Hypothalamus (tissue), 51 donors: ENCODE data around the gene CEP70.
"Not testable (repeated sequence)": the region's sequence is repeated elsewhere in the genome, so short reads cannot be mapped to it uniquely, and the experiment has no call there.

Source experiments
- DNase-seq, 51 donors: peaks; one replicate each; lab custom pipeline; 2025; lab: John Stamatoyannopoulos, UW

Gene CEP70, protein sequence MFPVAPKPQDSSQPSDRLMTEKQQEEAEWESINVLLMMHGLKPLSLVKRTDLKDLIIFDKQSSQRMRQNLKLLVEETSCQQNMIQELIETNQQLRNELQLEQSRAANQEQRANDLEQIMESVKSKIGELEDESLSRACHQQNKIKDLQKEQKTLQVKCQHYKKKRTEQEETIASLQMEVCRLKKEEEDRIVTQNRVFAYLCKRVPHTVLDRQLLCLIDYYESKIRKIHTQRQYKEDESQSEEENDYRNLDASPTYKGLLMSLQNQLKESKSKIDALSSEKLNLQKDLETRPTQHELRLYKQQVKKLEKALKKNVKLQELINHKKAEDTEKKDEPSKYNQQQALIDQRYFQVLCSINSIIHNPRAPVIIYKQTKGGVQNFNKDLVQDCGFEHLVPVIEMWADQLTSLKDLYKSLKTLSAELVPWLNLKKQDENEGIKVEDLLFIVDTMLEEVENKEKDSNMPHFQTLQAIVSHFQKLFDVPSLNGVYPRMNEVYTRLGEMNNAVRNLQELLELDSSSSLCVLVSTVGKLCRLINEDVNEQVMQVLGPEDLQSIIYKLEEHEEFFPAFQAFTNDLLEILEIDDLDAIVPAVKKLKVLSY

DNA sequence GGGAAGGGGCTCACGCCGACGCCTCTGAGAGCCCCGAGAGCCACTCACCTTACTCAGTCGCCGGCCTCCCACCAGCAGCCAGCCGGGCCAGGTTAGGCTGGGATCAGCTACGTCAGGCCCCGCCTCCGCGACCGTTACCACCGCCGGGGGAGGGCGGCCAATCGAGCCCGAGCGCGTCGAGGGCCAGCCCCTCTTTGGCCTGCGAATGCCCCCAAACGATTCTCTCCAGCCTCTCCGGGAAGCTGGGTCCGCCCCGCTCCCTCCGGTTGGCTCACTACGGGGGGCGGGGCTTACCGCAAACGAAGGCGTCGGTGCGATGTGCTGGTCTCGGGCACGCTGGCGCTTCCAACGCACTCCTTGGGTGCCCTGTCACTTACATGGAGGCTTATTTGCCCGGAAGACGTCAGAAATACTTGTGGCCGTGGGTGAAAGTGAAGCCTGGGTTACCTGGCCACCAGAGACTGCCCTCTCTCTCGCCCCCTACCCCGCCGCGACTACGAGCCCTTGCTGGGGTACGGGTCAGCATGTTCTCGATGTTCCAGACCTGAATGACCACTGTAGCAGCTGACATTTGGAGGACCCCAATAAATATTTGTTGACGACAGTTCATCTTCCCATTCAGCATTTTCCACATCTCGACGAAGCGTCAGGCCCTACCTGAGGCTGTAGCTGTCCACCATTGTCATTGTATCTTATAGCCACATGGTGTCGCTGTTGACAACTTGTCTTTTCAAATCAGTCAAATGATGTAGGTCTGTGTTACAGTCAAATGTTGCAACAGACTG is at the start of gene CEP70:
Gene CEP70, minus strand, starts transcription at position 111 of the 785 bp plus-strand sequence. CDS start 21,333 bp downstream, outside the sequence.
- no peak for DNase-seq

DNA sequence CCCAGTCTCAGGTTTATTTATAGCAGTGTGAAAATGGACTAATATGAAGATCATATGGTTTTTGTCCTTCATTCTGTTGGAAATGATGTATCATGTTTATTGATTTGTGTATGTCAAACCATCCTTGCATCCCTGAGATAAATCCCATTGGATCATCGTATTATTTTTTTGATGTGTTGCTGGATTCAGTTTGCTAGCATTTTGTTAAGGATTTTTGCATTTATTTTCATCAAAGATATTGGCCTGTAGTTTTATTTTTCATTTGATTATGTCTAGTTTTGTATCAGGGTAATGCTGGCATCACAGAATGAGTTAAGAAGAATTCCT is 48.8 kb upstream of the CEP70 start:
- no peak for DNase-seq

DNA sequence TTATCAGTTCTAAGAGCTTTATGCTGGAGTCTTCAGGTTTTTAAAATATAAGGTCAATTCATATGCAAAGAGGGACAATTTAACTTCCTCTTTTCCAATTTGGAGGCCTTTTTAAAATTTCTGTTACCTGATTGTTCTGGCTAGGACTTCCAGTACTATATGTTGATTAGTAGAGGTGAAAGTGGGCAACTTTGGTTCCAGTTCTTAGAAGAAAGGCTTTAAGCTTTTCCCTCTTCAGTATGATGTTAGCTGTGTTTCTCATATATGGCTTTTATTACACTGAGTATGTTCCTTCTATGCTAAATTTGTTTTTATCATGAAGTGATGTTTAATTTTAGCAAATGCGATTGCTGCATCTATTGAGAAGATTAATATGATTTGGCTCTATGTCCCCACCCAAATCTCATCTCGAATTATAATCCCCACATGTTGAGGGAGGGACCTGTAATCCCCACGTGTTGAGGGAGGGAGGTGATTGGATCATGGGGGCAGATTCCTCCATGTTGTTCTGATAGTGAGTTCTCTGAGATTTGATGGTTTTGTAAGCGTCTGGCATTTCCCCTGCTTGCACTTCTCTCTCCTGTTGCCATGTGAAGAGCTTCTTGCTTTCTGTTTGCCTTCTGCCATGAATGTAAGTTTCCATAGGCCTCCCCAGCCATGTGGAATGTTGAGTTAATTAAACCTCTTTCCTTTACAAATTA is 48.3 kb upstream of the CEP70 start:
- DNase-seq: no peak

DNA sequence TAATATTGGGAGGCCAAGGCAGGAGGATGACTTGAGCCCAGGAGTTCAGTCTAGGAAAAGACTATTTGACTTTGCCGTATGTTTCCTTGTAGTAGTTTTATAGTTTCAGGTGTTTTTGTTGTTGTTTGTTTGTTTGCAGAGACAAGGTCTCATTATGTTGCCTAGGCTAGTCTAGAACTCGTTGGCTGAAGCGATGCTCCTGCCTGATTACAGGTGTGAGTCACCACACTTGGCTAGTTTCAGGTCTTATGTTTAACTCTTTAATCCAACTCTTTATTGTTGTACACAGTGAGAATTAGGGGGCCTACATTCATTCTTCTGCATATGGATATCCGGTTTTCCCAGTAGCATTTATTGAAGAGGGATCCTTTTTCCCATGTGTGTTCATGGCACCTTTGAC is 46.5 kb upstream of the CEP70 start:
- no peak for DNase-seq

DNA sequence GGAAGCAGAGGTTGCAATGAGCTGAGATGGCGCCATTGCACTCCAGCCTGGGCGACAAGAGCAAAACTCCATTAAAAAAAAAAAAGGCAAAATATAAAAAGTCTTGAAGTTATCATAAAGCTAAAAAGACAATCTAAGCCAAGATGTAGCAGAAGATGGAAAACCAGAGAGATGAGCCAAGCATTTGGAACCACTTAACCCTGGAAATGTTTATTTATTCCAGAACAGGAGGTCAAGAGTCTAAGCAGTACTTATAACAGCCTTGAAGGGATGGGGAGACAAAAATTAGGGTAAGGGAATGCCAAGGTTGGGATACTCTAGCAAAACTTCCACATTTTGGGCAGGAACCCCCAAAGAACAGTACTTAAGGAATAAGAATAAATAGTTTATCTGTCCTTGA is 44.6 kb upstream of the CEP70 start:
- no peak for DNase-seq

DNA sequence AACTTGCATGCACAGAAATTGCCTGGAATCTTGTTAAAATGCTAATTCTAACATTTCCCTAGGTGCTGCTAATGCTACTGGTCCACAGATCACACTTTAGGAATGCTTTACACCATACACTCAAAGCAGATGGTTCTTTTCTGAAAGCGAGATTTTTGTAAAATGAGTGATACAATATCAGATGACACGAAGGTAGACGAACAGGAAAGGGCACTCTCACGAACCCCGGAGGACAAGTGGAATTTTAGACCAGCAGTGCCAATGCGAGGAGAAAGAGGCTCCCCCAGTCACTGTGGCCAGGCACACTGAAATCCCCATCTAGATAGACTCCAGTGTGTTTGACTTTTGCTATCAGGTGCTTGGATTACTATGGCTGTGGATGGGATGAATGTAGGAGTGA is 35.5 kb upstream of the CEP70 start:
- DNase-seq: no peak

DNA sequence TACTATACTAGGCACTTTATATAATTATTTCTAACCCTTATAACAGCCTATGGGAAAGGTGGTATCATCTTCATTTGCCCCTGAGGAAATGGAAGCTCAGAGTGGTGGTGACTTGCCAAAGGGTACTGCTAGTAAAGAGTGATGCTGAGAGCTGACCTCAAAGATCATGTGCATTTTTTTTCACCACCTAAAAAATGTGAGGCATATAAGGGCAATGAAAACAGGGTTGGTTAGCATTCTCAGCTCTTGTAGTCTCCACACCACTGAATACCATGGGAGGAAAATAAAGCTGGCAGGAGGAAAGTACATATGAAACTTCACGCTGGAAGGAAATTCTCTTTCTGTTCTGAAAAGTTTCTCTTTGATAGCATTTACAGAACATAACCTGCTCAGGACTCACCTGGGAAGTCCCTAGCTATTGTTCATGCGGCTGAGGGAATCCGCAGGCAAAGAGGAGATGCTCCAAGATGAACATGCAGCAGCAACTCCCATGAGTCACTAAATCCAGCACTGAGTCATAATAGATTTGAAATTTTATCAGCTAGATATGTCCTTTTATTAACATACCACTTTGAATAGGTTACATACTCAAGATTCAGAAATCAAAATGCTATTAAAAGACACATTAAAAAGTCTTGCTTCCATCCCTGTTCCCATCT is 31.8 kb upstream of the CEP70 start:
- DNase-seq: peak in 1 of 51 donors; percentile 6

DNA sequence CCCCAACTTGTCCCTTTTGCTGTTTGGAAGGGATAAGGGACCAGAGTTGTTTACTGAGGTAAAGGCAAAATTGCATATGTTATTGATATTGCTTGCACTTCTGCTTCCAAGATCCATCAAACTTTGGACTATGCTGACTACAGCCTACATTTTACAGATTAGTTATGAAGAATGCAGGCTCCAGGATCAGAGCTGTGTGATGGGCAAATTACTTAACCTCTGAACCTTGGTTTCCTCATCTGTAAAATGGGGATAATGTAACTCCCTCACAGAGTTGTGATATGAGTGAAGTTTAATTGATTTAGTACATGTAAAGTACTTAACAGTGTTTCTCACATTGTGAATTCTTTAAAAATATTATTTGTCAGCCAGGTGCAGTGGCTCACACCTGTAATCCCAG is 30.5 kb upstream of the CEP70 start:
- DNase-seq: no peak

DNA sequence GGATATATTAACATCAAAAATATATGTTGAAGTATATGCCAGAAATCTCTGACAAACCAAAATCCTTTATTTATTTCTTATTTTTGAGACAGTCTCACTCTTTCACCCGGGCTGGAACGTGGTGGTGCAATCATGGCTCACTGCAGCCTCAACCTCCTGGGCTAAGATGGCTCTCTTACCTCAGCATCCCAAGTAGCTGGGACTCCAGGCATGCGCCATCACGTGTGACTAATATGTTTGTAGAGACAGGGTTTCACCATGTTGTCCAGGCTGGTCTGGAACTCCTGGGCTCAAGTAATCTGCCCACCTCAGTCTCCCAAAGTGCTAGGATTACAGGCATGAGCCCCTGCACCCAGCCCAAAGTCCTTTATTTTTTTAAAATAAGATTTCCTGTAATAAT is 26.4 kb upstream of the CEP70 start:
- DNase-seq: no peak

DNA sequence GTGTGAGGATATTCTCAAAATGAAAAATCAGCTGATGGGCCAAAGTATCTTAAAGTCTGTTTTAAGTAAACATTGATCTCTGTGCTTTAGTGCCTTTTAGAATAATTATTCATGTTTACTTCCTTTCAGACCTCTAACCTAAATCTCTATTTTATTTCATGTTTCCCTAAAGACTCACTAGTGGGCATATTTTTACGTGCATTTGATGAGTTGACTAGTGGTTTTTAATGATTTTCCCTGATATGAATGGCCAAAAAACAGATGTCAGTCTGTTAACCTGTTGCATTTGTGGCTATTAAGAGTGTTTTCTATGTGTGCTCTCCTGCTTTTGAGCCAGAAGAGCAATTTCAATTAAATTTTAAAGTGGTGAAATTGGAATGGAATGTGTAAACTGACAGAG is 21.4 kb upstream of the CEP70 start:
- DNase-seq: no peak

DNA sequence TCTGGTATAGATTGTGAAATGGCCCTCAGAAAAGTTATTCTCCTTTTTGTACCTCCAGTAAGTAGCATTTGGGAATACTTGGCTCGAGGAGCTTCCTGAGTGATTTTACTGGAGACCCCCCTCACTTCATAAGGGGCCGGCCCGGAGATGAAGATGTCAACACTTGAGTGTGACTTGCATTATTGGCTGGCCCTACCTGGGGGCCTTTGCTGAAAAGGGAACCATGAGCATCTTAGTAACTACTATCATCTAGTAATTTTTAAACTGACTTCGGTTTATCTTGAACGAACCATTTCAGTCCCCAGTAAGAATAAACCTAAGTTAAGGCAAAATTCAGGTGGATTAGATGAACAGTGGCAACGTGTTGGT is 15.8 kb upstream of the CEP70 start:
- peak in 2 of 51 donors; percentile 22 to 27 for DNase-seq

DNA sequence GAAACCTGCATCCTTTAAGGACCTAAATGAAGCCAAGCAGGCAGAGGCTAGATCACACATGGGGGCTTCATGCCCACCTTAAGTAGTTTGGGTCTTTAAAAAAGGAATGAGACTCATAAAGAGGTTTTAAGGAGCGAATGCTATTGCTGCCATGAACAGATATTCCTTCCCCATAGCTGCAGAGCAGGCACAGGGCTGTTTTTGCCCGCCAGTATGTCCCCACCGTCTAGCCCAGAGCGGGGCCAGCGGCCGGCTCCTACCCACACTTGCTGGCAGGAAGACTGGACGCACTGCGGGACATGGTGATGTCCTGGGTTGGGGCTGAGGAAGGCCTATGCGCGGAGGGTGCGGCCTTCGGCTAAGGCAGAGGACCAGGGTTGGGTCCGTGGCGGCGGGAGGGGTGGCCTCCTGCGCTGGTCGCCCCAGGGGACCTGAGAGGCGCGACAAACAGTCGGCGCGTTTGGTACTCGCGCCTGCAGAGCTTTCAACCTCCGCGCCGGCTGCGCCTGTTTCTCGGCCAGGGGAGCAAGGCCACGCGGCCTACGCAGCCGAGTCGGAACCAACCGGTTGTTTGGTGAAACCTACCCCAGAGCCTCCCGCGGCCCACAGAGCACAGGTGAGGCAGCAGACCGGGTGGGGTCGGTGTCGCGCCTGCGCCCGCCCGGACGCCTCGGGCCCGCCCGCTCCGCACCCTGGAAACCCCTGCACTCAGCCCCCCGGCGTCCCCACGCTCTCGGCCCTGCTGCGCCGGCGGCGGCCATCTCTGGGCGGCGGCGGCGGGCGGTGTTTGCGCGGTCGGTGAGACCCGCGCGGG is 14.5 kb upstream of the CEP70 start, which contains the start of gene FAIM:
Gene FAIM, plus strand, starts transcription at position 450 of the 814 bp plus-strand sequence. CDS start 10,956 bp downstream, outside the sequence.
- DNase-seq: peak in 50 of 51 donors; percentile 12 to 87 (median 66)

DNA sequence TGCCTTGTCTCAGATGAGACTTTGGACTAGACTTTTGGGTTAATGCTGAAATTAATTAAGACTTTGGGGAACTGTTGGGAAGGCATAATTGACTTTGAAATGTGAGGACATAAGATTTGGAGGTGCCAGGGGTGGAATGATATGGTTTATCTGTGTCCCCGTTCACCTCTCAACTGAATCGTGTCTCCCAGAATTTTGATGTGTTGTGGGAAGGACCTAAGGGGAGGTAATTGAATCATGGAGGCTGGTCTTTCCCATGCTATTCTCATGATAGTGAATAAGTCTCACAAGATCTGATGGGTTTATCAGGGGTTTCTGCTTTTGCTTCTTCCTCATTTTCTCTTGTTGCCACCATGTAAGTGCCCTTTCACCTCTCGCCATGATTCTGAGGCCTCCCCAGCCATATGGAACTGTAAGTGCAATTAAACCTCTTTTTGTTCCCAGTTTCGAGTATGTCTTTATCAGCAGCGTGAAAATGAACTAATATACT is 10.1 kb upstream of the CEP70 start:
- not testable (repeated sequence) for DNase-seq

DNA sequence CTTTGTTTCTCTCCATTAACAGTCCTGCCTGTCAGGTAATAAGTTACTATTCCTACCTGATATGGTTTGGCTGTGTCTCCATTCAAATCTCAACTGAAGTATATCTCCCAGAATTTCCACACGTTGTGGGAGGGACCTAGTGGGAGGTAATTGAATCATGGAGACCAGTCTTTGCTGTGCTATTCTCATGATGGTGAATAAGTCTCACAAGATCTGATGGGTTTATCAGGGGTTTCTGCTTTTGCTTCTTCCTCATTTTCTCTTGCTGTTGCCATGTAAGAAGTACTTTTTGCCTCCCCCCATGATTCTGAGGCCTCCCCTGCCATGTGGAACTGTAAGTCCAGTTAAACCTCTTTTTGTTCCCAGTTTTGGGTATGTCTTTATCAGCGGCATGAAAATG is 7.6 kb upstream of the CEP70 start:
- not testable (repeated sequence) for DNase-seq

DNA sequence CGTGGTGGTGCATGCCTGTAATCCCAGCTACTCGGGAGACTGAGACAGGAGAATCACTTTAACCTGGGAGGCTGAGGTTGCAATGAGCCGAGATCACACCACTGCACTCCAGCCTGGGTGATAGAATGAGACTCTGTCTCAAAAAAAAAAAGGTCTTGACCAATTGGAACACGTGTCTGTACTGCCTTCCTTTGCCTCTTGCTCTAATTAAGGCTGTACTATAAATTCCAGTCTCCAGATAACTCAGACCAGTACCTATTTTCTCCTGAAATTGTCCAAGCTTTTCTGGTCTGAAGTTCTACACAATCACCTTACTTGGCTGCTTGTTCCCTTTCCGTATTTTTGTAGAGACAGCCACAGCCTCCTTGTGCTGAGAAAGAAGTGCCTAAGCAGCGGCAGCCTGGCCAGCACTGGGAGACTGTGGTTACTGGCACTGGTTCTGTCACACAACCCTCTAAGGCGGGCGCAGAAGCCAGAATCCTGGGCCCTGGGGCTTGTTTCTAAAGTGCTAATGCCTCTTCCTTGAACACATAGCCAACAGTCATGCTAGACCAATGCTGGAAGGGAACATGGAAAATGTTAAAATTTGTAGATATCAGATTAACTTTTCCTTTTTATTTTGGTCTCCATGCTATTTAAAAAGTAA is 6.2 kb upstream of the CEP70 start:
- DNase-seq: peak in 2 of 51 donors; percentile 1 to 5

DNA sequence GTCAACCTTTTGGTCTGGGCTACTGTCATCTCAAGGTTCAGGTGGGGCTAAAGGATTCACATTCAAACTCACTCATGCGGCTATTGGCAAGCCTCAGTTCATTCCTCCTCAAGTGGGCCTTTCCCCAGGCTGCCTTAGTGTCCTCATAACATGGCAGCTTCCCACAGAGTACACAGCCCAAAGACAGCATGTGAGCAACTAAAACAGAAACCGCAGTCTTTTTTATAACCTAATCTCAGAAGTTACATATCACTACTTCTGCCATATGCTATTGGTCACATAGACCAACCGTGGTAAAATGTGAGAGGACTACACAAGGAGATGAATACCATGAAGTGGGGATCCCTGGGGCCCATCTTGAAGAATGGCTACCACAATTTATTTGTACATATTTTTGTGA is 4.5 kb upstream of the CEP70 start:
- DNase-seq: no peak

DNA sequence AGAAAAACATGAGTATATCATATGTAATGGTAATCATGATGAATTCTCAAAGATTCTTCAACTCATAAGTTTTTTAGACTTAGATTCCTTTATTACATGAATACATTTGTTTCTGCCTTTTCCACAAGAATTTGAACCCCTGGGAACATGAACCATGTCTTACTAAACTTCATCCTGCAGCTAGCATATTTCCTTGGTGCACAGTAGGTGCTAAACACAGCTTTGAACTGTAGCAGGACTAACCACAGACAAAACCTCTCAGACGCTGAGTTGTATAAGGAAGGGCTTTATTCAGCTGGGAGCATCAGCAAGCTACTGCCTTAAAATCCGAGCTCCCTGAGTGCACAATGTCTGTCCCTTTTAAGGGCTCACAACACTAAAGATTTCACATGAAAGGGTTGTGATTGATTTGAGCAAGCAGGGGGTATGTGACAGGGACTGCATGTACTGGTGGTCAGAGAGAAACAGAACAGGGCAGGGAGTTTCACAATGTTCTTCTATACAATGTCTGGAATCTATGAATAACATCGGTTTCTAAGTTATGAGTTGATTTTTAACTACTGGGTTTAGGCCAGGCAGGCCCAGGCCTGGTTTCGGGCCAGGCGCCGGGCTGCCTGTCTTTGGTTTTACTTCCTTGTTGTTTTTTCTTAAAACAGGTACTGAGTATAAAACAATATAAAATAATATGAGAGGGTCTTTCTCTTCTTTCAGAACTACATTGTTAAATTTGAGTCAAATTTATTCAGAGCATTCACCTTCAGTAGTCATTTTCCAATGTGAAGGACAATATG is 3.3 kb upstream of the CEP70 start:
- DNase-seq: not testable (repeated sequence)
